GM23338 (cell line): ENCODE data around the gene NHERF1. TPM values are rescaled to one million over a fixed set of nuclear protein-coding genes. Genes with fewer than 3 reads are reported as not detected.

Source experiments
- ATAC-seq: fragments of 200-7000 bp; cut with Tn5 transposase; 3 replicates; pipeline ENCODE4 v1.9.1; 2020
- DNase-seq: peaks from one replicate; pipeline ENCODE4 v3.0.0-alpha.2; 2015; ENCODE audit warnings: low spot score
- H2AFZ ChIP-seq: fragments of 200-600 bp; sonication (generic); 2 replicates; pipeline ENCODE4 v1.8.0; 2016; ENCODE audit warnings: antibody characterized with exemption, mild to moderate bottlenecking, moderate library complexity
- H3F3A ChIP-seq: fragments of 200-600 bp; sonication (generic); replicated peaks from 2 replicates; pipeline ENCODE4 v1.8.0; 2017; ENCODE audit warnings: antibody characterized with exemption, mixed run types, low read depth
- H3K27ac ChIP-seq: fragments of 200-600 bp; sonication (generic); 2 replicates; pipeline ENCODE4 v1.6.1; 2016; ENCODE audit warnings: low read depth
- H3K27me3 ChIP-seq: fragments of 200-600 bp; sonication (generic); 2 replicates; pipeline ENCODE4 v1.8.0; 2016; ENCODE audit warnings: mild to moderate bottlenecking, mixed run types, moderate library complexity; ENCODE audit not compliant: insufficient read depth
- H3K36me3 ChIP-seq: fragments of 200-600 bp; sonication (generic); 2 replicates; pipeline ENCODE4 v1.8.0; 2016; ENCODE audit warnings: mild to moderate bottlenecking; ENCODE audit not compliant: insufficient read depth
- H3K4me1 ChIP-seq: fragments of 200-600 bp; sonication (generic); 2 replicates; pipeline ENCODE4 v1.8.0; 2016; ENCODE audit warnings: mild to moderate bottlenecking, moderate library complexity; ENCODE audit not compliant: insufficient read depth
- H3K4me2 ChIP-seq: fragments of 200-600 bp; sonication (generic); 2 replicates; pipeline ENCODE4 v1.7.1; 2017; ENCODE audit warnings: mixed run types
- H3K4me3 ChIP-seq: fragments of 200-600 bp; sonication (generic); 2 replicates; pipeline ENCODE4 v1.6.1; 2016; ENCODE audit warnings: mixed run types
- H3K79me2 ChIP-seq: fragments of 200-600 bp; sonication (generic); replicated peaks from 2 replicates; pipeline ENCODE4 v1.8.0; 2017; ENCODE audit warnings: mild to moderate bottlenecking; ENCODE audit not compliant: insufficient read depth
- H3K9me2 ChIP-seq: fragments of 200-600 bp; sonication (generic); 2 replicates; pipeline ENCODE4 v1.8.0; 2017; ENCODE audit not compliant: insufficient read depth
- H4K20me1 ChIP-seq: fragments of 200-600 bp; sonication (generic); replicated peaks from 2 replicates; pipeline ENCODE4 v1.8.0; 2017; ENCODE audit warnings: mild to moderate bottlenecking; ENCODE audit not compliant: insufficient read depth
- H3K27ac Mint-ChIP-seq: 2 replicates; pipeline ENCODE4 v1.8.0; 2020; ENCODE audit warnings: inconsistent platforms, mild to moderate bottlenecking, moderate library complexity, mixed read lengths
- H3K27me3 Mint-ChIP-seq: 3 replicates; pipeline ENCODE4 v1.8.0; 2022; ENCODE audit warnings: low read depth, mild to moderate bottlenecking, moderate library complexity, mixed read lengths, inconsistent platforms; ENCODE audit not compliant: insufficient read depth, poor library complexity
- H3K36me3 Mint-ChIP-seq: 3 replicates; pipeline ENCODE4 v1.8.0; 2021; ENCODE audit warnings: low read depth, mild to moderate bottlenecking, inconsistent platforms, moderate library complexity, mixed read lengths
- H3K4me1 Mint-ChIP-seq: 3 replicates; pipeline ENCODE4 v1.8.0; 2020; ENCODE audit warnings: mild to moderate bottlenecking, inconsistent platforms, mixed read lengths
- H3K4me3 Mint-ChIP-seq: 3 replicates; pipeline ENCODE4 v1.8.0; 2021; ENCODE audit warnings: moderate library complexity, mild to moderate bottlenecking, inconsistent platforms, mixed read lengths
- H3K9me3 Mint-ChIP-seq: 3 replicates; pipeline ENCODE4 v1.8.0; 2020; ENCODE audit warnings: moderate library complexity, mild to moderate bottlenecking, inconsistent platforms, mixed read lengths
- CREB1 ChIP-seq: fragments of 250-450 bp; sonication (Bioruptor Pico); IDR thresholded peaks from 2 replicates; pipeline ENCODE4 v1.5.0; 2020; ENCODE audit warnings: low read depth, mild to moderate bottlenecking, moderate library complexity
- CTCF ChIP-seq, 2 experiments: fragments of 200-600 bp in 1 of 2; sonication (generic) in 1 of 2; conservative IDR thresholded peaks; 2 replicates each; pipeline versions ENCODE4 v1.5.1 to v1.6.1; 2016 to 2017; ENCODE audit warnings: antibody characterized with exemption in 2 of 2, low read depth in 2 of 2, mild to moderate bottlenecking in 2 of 2, moderate library complexity in 1 of 2
- EZH2phosphoT487 ChIP-seq: fragments of 200-600 bp; sonication (generic); IDR thresholded peaks from one replicate; pipeline ENCODE4 v1.8.1; 2018; ENCODE audit warnings: antibody characterized with exemption; ENCODE audit not compliant: unreplicated experiment
- JUNB ChIP-seq: IDR thresholded peaks from one replicate; pipeline ENCODE4 v1.6.1; 2016; ENCODE audit warnings: antibody characterized with exemption; ENCODE audit not compliant: unreplicated experiment
- REST ChIP-seq: IDR thresholded peaks from one replicate; pipeline ENCODE4 v1.6.1; 2018; ENCODE audit warnings: antibody characterized with exemption; ENCODE audit not compliant: unreplicated experiment
- STAT1 ChIP-seq: IDR thresholded peaks from one replicate; pipeline ENCODE4 v1.6.1; 2016; ENCODE audit warnings: antibody characterized with exemption; ENCODE audit not compliant: unreplicated experiment
- ZNF114 ChIP-seq: fragments of 250-450 bp; sonication (Bioruptor Pico); IDR thresholded peaks from 2 replicates; pipeline ENCODE4 v1.5.0; 2020; ENCODE audit warnings: mild to moderate bottlenecking, moderate library complexity
- polyA plus RNA-seq: library from polyadenylated mRNA; unstranded; fragments of >200 nt; fragmentation: Nextera tagmentation; extraction: Ambion mirVana; gene quantifications from 2 replicates; pipeline ENCODE4 v1.2.1, GENCODE V29; 2016
- total RNA-seq: library from RNA; depleted of rRNA; stranded (reverse); fragments of >200 nt; shearing (Covaris generic); gene quantifications from 2 replicates; pipeline ENCODE4 v1.2.3, GENCODE V29; 2014

The NHERF1 gene
- total and polyA plus RNA-seq, 2 experiments from 2014 or later, result 48.8 to 100 TPM

- H3K36me3 Mint-ChIP-seq, result peaks cover 3% of the 10 kb centered on the region; the same call in 2 of the 3 replicates
- no peak overlapping the region for H3K4me2 ChIP-seq
- H3K9me3 Mint-ChIP-seq, result no peaks in the 10 kb centered on the region
- H3K36me3 ChIP-seq, result no peaks in the 10 kb centered on the region
- no peaks in the 10 kb centered on the region for H3K27me3 ChIP-seq
- H3K79me2 ChIP-seq, result no peaks in the 10 kb centered on the region
- peaks cover 15% of the 10 kb centered on the region; the same call in 1 of the 2 replicates for H4K20me1 ChIP-seq
- H2AFZ ChIP-seq, result no peak overlapping the region
- no peaks in the 10 kb centered on the region for H3F3A ChIP-seq
- no peak overlapping the region for H3K27ac ChIP-seq
- no peaks in the 10 kb centered on the region; the same call in 2 of the 3 replicates for H3K4me1 Mint-ChIP-seq
- H3K4me3 Mint-ChIP-seq, result no peak overlapping the region
- H3K4me1 ChIP-seq, result no peaks in the 10 kb centered on the region
- H3K9me2 ChIP-seq, result no peaks in the 10 kb centered on the region
- TF ChIP-seq EZH2phosphoT487 (no peak), REST (no peak), STAT1 (no peak), CREB1 (CRISPR knock-in tag) (no peak), ZNF114 (no peak)
- no peak overlapping the region for H3K27ac Mint-ChIP-seq
- ATAC-seq, result no peak; the same call in 2 of the 3 replicates
- no peak for DNase-seq
- no peak overlapping the region for H3K4me3 ChIP-seq
- peaks cover 10% of the 10 kb centered on the region for H3K27me3 Mint-ChIP-seq
These were observed 63.9 kb downstream of the NHERF1 start for GRCh38 chr17:74812109-74813009.

GRCh38 chr17:74814453-74814852, 66.0 kb downstream of the NHERF1 start:
- H3K27ac Mint-ChIP-seq, result no peak overlapping the region
- Histone ChIP-seq H3K4me1 (no peaks in the 10 kb centered on the region), H3K4me2 (no peak overlapping the region)

More at GRCh38 chr17:74814453-74814852, 66.0 kb downstream of the NHERF1 start:
- TF ChIP-seq CTCF (conservative IDR thresholded peaks at IDR 0.05; ENCODE audit: low read depth in 2 of 2) (peak in 1 of 2 experiments; percentile 43; a peak in 2 of 4 replicates), JUNB (no peak)
- no peak overlapping the region for H3K4me3 ChIP-seq
- H3K79me2 ChIP-seq, result no peaks in the 10 kb centered on the region
- H3K27ac ChIP-seq, result no peak overlapping the region
- peaks cover 12% of the 10 kb centered on the region for H4K20me1 ChIP-seq
- no peaks in the 10 kb centered on the region for H3K36me3 ChIP-seq
- H2AFZ ChIP-seq, result no peak overlapping the region
- Mint-ChIP-seq H3K4me3 (no peak overlapping the region), H3K4me1 (peaks cover 4% of the 10 kb centered on the region), H3K36me3 (no peaks in the 10 kb centered on the region; the same call in 1 of the 3 replicates), H3K9me3 (no peaks in the 10 kb centered on the region), H3K27me3 (peaks cover 15% of the 10 kb centered on the region)
- DNase-seq (no peak), ATAC-seq (no peak)
- no peaks in the 10 kb centered on the region for H3K9me2 ChIP-seq
- no peaks in the 10 kb centered on the region for H3K27me3 ChIP-seq
- H3F3A ChIP-seq, result no peaks in the 10 kb centered on the region
